ENCODE data around the gene PON2.

DNA sequence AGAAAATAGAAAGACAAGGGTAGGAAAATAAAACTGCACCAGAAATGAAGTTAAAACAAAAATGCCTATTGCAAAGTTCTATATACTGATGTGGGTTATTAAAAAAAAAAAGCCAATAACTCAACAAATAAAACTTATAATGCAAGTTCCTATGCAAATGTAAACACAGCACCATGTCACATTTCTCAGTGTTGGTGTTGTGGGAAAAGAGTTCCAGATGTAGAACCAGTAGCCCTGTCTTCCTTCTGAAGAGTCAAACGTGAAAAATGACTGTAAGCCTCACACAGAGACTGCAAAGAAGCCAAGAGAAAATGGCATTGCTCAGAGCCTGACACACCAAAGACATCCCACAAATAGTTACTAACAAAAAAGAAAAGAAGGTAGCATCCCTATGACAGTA, 10.1 kb downstream of the PON2 start:
- TF ChIP-seq POLR2A (IDR thresholded peaks at IDR 0.05; ENCODE audit: low read depth, low read length) (no peak), POLR2AphosphoS5 (IDR thresholded peaks at IDR 0.05; ENCODE audit: low read depth, low read length) (no peak), TAF1 (IDR thresholded peaks at IDR 0.05; ENCODE audit: borderline replicate concordance, low read depth, low read length) (no peak)
